Kidney (tissue), 14 donors: ENCODE measurements around the gene ZNF512B. TPM values are rescaled to one million over a fixed set of nuclear protein-coding genes. Genes with fewer than 3 reads are reported as not detected.
"Not testable (repeated sequence)": the region's sequence is repeated elsewhere in the genome, so short reads cannot be mapped to it uniquely, and the experiment has no call there.

ENCODE experiments used
- DNase-seq, 5 donors: peaks; one replicate each; pipeline ENCODE4 v3.0.0-alpha.2; 2013 to 2020
- FAIRE-seq: peaks from 2 replicates; lab custom pipeline; 2012; peaks lifted over from hg19 to GRCh38; lab: Jason Lieb, UNC
- H3K27ac ChIP-seq, 2 donors: one replicate each; pipeline ENCODE4 v1.7.0; 2013; ENCODE audit warnings: low read depth in 2 of 2, low read length in 2 of 2, inconsistent platforms in 1 of 2
- H3K27me3 ChIP-seq: one replicate; pipeline ENCODE4 v1.7.1; 2013; ENCODE audit warnings: low read length, inconsistent platforms; ENCODE audit not compliant: control insufficient read depth, insufficient read depth
- H3K36me3 ChIP-seq, 3 donors: one replicate each; pipeline versions ENCODE4 v1.7.0 to v1.7.1; 2013; ENCODE audit warnings: low read length in 3 of 3, control low read depth in 1 of 3, inconsistent platforms in 1 of 3; ENCODE audit not compliant: insufficient read depth in 3 of 3, control insufficient read depth in 2 of 3
- H3K4me1 ChIP-seq, 3 donors: one replicate each; pipeline versions ENCODE4 v1.7.0 to v1.7.1; 2013; ENCODE audit warnings: low read length in 3 of 3, inconsistent platforms in 1 of 3, low read depth in 1 of 3; ENCODE audit not compliant: control insufficient read depth in 2 of 3, insufficient read depth in 2 of 3
- H3K4me3 ChIP-seq, 3 donors: one replicate each; pipeline versions ENCODE4 v1.7.0 to v1.8.1; 2013; ENCODE audit warnings: low read length in 3 of 3, control low read depth in 1 of 3, inconsistent platforms in 1 of 3
- H3K9ac ChIP-seq, 3 donors: one replicate each; pipeline versions ENCODE4 v1.7.0 to v1.7.1; 2013; ENCODE audit warnings: low read length in 3 of 3, control low read depth in 1 of 3, inconsistent platforms in 1 of 3
- H3K9me3 ChIP-seq, 3 donors: one replicate each; pipeline versions ENCODE4 v1.7.0 to v1.7.1; 2013; ENCODE audit warnings: low read length in 3 of 3, control low read depth in 1 of 3, inconsistent platforms in 1 of 3; ENCODE audit not compliant: control insufficient read depth in 2 of 3, insufficient read depth in 1 of 3
- intact Hi-C: fragments of 100-400 bp; cut with DNase I; formaldehyde crosslinking; loops from one replicate; pipeline ENCODE4 v1.11.1; 2022
- polyA plus RNA-seq: library from polyadenylated mRNA; stranded (reverse); fragments of 350-450 nt; fragmentation: Illumina TruSeq; extraction: RNeasy Lipid Tissue Mini Kit (QIAGEN cat#74804); gene quantifications from one replicate; pipeline ENCODE4 v1.2.3, GENCODE V29; 2014; ENCODE audit warnings: low read depth, low replicate concordance; ENCODE audit not compliant: insufficient read depth
- total RNA-seq: library from RNA; stranded (reverse); fragmentation: NEBNext Ultra II Directional; extraction: Animal tissue kit (Norgen Biotek cat#: 25700); gene quantifications from one replicate; pipeline ENCODE4 v1.2.1, GENCODE V29; 2021
- TF ChIP-seq, protein P1 (sequence below): IDR thresholded peaks from 3 replicates; pipeline ENCODE4 v1.5.1; 2012; ENCODE audit warnings: mild to moderate bottlenecking, moderate library complexity, borderline replicate concordance; ENCODE audit not compliant: insufficient read depth; ENCODE audit errors: extremely low read depth
- donor health status: control.
- donor health status: control.
- donor health status: control.
- donor health status: control.
- donor health status: control.
- donor health status: DM: yes; HTN: yes; CAD: no.
- donor health status: Normal renal cell carcinoma (clear cell type).

Gene ZNF512B
- total and polyA plus RNA-seq, 2 donors from 2014 or later = 8.6 to 19.2 TPM

DNA sequence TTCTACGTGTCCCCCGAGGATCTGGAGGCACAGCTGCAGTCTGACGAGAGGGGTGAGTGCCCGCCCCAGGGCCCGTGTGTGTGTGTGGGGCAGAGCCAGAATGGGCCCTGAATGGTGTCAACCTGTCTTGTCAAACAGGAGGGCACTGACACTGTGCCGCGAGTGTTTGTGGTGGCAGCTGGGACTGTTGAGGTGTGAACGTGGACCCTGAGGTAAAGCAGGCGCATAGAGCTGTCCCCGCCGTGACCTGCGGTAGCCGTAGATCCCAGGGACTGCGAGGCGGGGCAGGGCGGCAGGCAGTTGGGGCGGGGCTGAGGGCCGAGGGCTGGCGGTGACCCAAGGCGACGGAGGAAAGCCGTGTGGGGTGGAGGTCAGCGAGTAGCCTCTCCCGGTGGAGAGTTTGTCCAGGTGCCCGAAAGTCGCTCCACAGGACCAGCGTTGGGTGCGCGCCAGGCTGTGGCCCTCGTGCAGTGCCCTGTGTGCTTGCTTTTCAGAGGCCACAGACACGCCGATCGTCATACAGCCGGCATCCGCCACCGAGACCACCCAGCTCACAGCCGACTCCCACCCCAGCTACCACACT is 38.7 kb downstream of the ZNF512B start:
- Histone ChIP-seq H3K9me3 (no peaks in the 10 kb centered on the region), H3K27me3 (no peaks in the 10 kb centered on the region), H3K4me3 (no peak overlapping the region), H3K9ac (no peak overlapping the region), H3K4me1 (peaks cover 0 to 3% (median 0%) of the 10 kb centered on the region in 3 donors), H3K27ac (no peak overlapping the region), H3K36me3 (peaks cover 2 to 49% (median 24%) of the 10 kb centered on the region in 3 donors)
- peak in 1 of 5 donors; percentile 68 for DNase-seq
- intact Hi-C loops = no loop called here
- no peak for FAIRE-seq
- TF ChIP-seq, protein P1, sequence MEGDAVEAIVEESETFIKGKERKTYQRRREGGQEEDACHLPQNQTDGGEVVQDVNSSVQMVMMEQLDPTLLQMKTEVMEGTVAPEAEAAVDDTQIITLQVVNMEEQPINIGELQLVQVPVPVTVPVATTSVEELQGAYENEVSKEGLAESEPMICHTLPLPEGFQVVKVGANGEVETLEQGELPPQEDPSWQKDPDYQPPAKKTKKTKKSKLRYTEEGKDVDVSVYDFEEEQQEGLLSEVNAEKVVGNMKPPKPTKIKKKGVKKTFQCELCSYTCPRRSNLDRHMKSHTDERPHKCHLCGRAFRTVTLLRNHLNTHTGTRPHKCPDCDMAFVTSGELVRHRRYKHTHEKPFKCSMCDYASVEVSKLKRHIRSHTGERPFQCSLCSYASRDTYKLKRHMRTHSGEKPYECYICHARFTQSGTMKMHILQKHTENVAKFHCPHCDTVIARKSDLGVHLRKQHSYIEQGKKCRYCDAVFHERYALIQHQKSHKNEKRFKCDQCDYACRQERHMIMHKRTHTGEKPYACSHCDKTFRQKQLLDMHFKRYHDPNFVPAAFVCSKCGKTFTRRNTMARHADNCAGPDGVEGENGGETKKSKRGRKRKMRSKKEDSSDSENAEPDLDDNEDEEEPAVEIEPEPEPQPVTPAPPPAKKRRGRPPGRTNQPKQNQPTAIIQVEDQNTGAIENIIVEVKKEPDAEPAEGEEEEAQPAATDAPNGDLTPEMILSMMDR = no peak

DNA sequence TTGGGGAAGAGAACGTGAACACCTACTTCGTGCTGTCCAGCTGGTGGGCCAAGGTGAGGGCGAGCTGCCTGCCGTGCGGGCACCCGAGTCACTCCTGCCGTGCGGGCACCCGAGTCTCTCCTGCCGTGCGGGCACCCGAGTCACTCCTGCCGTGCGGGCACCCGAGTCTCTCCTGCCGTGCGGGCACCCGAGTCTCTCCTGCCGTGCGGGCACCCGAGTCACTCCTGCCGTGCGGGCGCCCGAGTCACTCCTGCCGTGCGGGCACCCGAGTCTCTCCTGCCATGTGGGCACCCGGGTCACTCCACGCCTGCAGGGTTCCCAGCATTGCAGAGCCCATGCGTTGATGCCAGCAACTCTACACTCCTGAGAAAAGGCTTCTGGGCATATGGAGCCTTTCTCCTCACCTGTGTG is 40.3 kb downstream of the ZNF512B start:
- DNase-seq, H3K27me3 ChIP-seq, H3K9me3 ChIP-seq, H3K4me1 ChIP-seq, H3K9ac ChIP-seq, H3K4me3 ChIP-seq, FAIRE-seq, H3K27ac ChIP-seq, intact Hi-C loops: not testable (repeated sequence)
- peaks cover 2 to 40% (median 21%) of the 10 kb centered on the region in 3 donors for H3K36me3 ChIP-seq

DNA sequence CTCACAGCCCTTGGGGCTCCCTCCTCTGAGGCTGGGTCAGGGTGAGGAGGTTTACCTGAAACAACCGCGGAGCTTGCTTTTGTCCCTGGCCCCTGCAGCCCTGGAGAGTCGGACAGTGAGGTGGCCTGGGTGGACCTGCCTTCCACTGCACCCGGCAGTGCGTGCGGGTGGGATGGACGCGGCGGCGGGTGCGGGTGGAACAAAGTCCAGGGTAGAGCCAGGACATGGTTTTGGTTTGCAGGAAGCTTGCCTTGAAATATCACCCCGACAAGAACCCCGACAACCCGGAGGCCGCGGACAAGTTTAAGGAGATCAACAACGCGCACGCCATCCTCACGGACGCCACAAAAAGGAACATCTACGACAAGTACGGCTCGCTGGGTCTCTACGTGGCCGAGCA is 40.7 kb downstream of the ZNF512B start:
- DNase-seq = no peak
- TF ChIP-seq, protein P1 = no peak
- H3K27me3 ChIP-seq = no peaks in the 10 kb centered on the region
- H3K9me3 ChIP-seq = no peaks in the 10 kb centered on the region
- no peak overlapping the region for H3K4me3 ChIP-seq
- H3K36me3 ChIP-seq = peaks cover 2 to 38% (median 21%) of the 10 kb centered on the region in 3 donors
- H3K4me1 ChIP-seq = peaks cover 0 to 5% (median 0%) of the 10 kb centered on the region in 3 donors
- H3K9ac ChIP-seq = no peak overlapping the region
- H3K27ac ChIP-seq = no peak overlapping the region
- intact Hi-C loops = no loop called here
- FAIRE-seq = no peak

DNA sequence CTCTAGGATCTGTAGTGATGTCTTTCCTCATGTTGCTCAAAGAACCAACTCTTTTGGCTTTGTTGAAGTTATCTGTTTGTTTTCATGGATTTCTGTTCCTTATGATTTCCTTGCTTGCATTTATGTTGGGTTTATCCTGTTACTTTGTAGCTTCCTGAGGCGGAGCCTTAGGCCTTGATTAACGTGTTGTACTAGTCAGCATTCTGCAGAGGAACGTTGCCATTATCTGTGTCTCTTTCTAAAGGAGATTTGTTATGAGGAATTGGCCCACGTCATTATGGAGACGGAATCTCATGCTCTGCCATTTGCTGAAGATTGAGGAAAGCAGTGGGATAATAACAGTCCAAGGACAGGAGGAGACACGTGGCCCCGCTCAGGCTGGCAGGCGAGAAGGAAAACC is 43.4 kb downstream of the ZNF512B start:
- Histone ChIP-seq H3K9me3 (no peaks in the 10 kb centered on the region), H3K36me3 (peaks cover 0 to 26% (median 12%) of the 10 kb centered on the region in 3 donors), H3K4me3 (no peak overlapping the region), H3K27ac (no peak overlapping the region), H3K4me1 (peaks cover 0 to 5% (median 0%) of the 10 kb centered on the region in 3 donors), H3K9ac (no peak overlapping the region), H3K27me3 (no peaks in the 10 kb centered on the region)
- DNase-seq (no peak), FAIRE-seq (no peak)
- intact Hi-C loops = no loop called here
- TF ChIP-seq, protein P1 = no peak
